H9 (cell line): ENCODE measurements around the gene SOBP. TPM values are rescaled to one million over a fixed set of nuclear protein-coding genes. Genes with fewer than 3 reads are reported as not detected.

ENCODE experiments used
- DNase-seq: peaks from one replicate; pipeline ENCODE4 v3.0.0-alpha.2; 2017
- H2AFZ ChIP-seq: one replicate; pipeline ENCODE4 v1.6.1; 2013; ENCODE audit warnings: mild to moderate bottlenecking, low read length, control low read depth, moderate library complexity
- H2AK5ac ChIP-seq: 2 replicates; pipeline ENCODE4 v1.6.1; 2013; ENCODE audit warnings: low read length, control low read depth, mixed read lengths; ENCODE audit not compliant: insufficient read length
- H2BK120ac ChIP-seq: one replicate; pipeline ENCODE4 v1.6.1; 2013; ENCODE audit warnings: low read depth, mild to moderate bottlenecking, low read length, control low read depth, inconsistent platforms; ENCODE audit not compliant: poor library complexity, severe bottlenecking
- H2BK12ac ChIP-seq: 2 replicates; pipeline ENCODE4 v1.6.1; 2013; ENCODE audit warnings: low read length, control low read depth, mixed read lengths, low read depth; ENCODE audit not compliant: insufficient read length
- H2BK15ac ChIP-seq: 2 replicates; pipeline ENCODE4 v1.6.1; 2013; ENCODE audit warnings: low read depth, low read length, control low read depth
- H2BK20ac ChIP-seq: one replicate; pipeline ENCODE4 v1.6.1; 2013; ENCODE audit warnings: low read depth, mild to moderate bottlenecking, low read length, control low read depth, inconsistent platforms; ENCODE audit not compliant: poor library complexity, severe bottlenecking
- H2BK5ac ChIP-seq: 2 replicates; pipeline ENCODE4 v1.6.1; 2013; ENCODE audit warnings: low read length, control low read depth, mixed read lengths; ENCODE audit not compliant: insufficient read length
- H3K14ac ChIP-seq: 2 replicates; pipeline ENCODE4 v1.6.1; 2013; ENCODE audit warnings: low read length, control low read depth; ENCODE audit not compliant: insufficient read depth
- H3K18ac ChIP-seq: 2 replicates; pipeline ENCODE4 v1.6.1; 2013; ENCODE audit warnings: low read depth, mild to moderate bottlenecking, mixed read lengths, low read length, control low read depth; ENCODE audit not compliant: insufficient read length
- H3K23ac ChIP-seq: 2 replicates; pipeline ENCODE4 v1.6.1; 2013; ENCODE audit warnings: low read length, control low read depth, mixed read lengths, low read depth; ENCODE audit not compliant: insufficient read length
- H3K23me2 ChIP-seq: 2 replicates; pipeline ENCODE4 v1.6.1; 2013; ENCODE audit warnings: low read depth, mild to moderate bottlenecking, mixed read lengths, low read length, control low read depth; ENCODE audit not compliant: insufficient read length, poor library complexity, severe bottlenecking
- H3K27ac ChIP-seq: 2 replicates; pipeline ENCODE4 v1.5.1; 2013; ENCODE audit warnings: low read length, control low read depth, mixed read lengths, low read depth; ENCODE audit not compliant: insufficient read length
- H3K27me3 ChIP-seq: 2 replicates; pipeline ENCODE4 v1.6.1; 2013; ENCODE audit warnings: low read length, control low read depth, inconsistent platforms; ENCODE audit not compliant: insufficient read depth
- H3K4ac ChIP-seq: 2 replicates; pipeline ENCODE4 v1.6.1; 2013; ENCODE audit warnings: low read depth, mild to moderate bottlenecking, control low read depth, inconsistent platforms, low read length, moderate library complexity
- H3K4me1 ChIP-seq: 2 replicates; pipeline ENCODE4 v1.6.1; 2013; ENCODE audit warnings: low read length, control low read depth, inconsistent platforms; ENCODE audit not compliant: insufficient read depth
- H3K4me2 ChIP-seq: 2 replicates; pipeline ENCODE4 v1.6.1; 2013; ENCODE audit warnings: low read length, control low read depth, mixed read lengths; ENCODE audit not compliant: insufficient read length, insufficient read depth
- H3K56ac ChIP-seq: 2 replicates; pipeline ENCODE4 v1.6.1; 2013; ENCODE audit warnings: low read depth, mild to moderate bottlenecking, mixed read lengths, low read length, control low read depth; ENCODE audit not compliant: insufficient read length
- H3K79me1 ChIP-seq: 2 replicates; pipeline ENCODE4 v1.6.1; 2013; ENCODE audit warnings: low read depth, mild to moderate bottlenecking, moderate library complexity, low read length, control low read depth, inconsistent platforms; ENCODE audit not compliant: insufficient read depth, poor library complexity, severe bottlenecking
- H3K79me2 ChIP-seq: 2 replicates; pipeline ENCODE4 v1.6.1; 2013; ENCODE audit warnings: low read length, control low read depth, inconsistent platforms; ENCODE audit not compliant: insufficient read depth
- H3K9ac ChIP-seq: 2 replicates; pipeline ENCODE4 v1.6.1; 2013; ENCODE audit warnings: low read length, control low read depth, mixed read lengths; ENCODE audit not compliant: insufficient read length; ENCODE audit errors: extremely low read depth
- H3K9me3 ChIP-seq: one replicate; pipeline ENCODE4 v1.6.1; 2013; ENCODE audit warnings: low read depth, low read length, inconsistent platforms; ENCODE audit not compliant: control insufficient read depth
- H3T11ph ChIP-seq: one replicate; pipeline ENCODE4 v1.6.1; 2013; ENCODE audit warnings: mild to moderate bottlenecking, low read length, control low read depth, inconsistent platforms
- H4K20me1 ChIP-seq: one replicate; pipeline ENCODE4 v1.6.1; 2013; ENCODE audit not compliant: control insufficient read depth, insufficient read length, insufficient read depth
- H4K5ac ChIP-seq: 2 replicates; pipeline ENCODE4 v1.6.1; 2013; ENCODE audit warnings: low read depth, mild to moderate bottlenecking, mixed read lengths, low read length, control low read depth; ENCODE audit not compliant: insufficient read length
- H4K8ac ChIP-seq: replicated peaks from 2 replicates; pipeline ENCODE4 v1.6.1; 2013; ENCODE audit warnings: low read length, control low read depth, mixed read lengths, low read depth; ENCODE audit not compliant: insufficient read length
- H4K91ac ChIP-seq: 2 replicates; pipeline ENCODE4 v1.6.1; 2013; ENCODE audit warnings: low read depth, mild to moderate bottlenecking, moderate library complexity, mixed read lengths, low read length, control low read depth; ENCODE audit not compliant: insufficient read length
- H3K27ac Mint-ChIP-seq, 3 experiments: 2 replicates in 2 of 3; 3 replicates in 1 of 3; pipeline ENCODE4 v1.8.0; 2020 to 2021; ENCODE audit warnings: mixed read lengths in 3 of 3, mild to moderate bottlenecking in 1 of 3, moderate library complexity in 1 of 3
- H3K27me3 Mint-ChIP-seq: 2 replicates; pipeline ENCODE4 v1.8.0; 2021; ENCODE audit warnings: low read depth, mild to moderate bottlenecking, moderate library complexity, mixed read lengths
- H3K36me3 Mint-ChIP-seq, 3 experiments: 2 replicates in 2 of 3; 3 replicates in 1 of 3; pipeline ENCODE4 v1.8.0; 2020 to 2021; ENCODE audit warnings: low read depth in 3 of 3, mixed read lengths in 3 of 3; ENCODE audit not compliant: insufficient read depth in 1 of 3
- H3K4me1 Mint-ChIP-seq, 2 experiments: 2 replicates each; pipeline ENCODE4 v1.8.0; 2020; ENCODE audit warnings: mixed read lengths in 2 of 2
- H3K4me3 Mint-ChIP-seq, 2 experiments: 2 replicates in 1 of 2; 3 replicates in 1 of 2; pipeline ENCODE4 v1.8.0; 2020 to 2021; ENCODE audit warnings: mild to moderate bottlenecking in 2 of 2, mixed read lengths in 2 of 2, moderate library complexity in 1 of 2
- H3K9me3 Mint-ChIP-seq, 2 experiments: 2 replicates in 1 of 2; 3 replicates in 1 of 2; pipeline ENCODE4 v1.8.0; 2020; ENCODE audit warnings: mild to moderate bottlenecking in 2 of 2, mixed read lengths in 2 of 2, moderate library complexity in 1 of 2
- CTCF ChIP-seq: fragments of 200-600 bp; sonication (generic); conservative IDR thresholded peaks from 3 replicates; pipeline ENCODE4 v1.8.0; 2021; ENCODE audit warnings: antibody characterized with exemption, mild to moderate bottlenecking
- WGBS: extraction: QIAGEN DNeasy Blood & Tissue Kit; methylation state at CpG from one replicate; pipeline ENCODE4 v1.1.7; 2013; ENCODE audit warnings: missing lambda C conversion rate, low lambda C conversion rate, mixed read lengths; ENCODE audit not compliant: insufficient read length; ENCODE audit errors: extremely low coverage; 5-methylcytosine and 5-hydroxymethylcytosine counted together
- total RNA-seq: library from RNA; stranded (reverse); gene quantifications from 2 replicates; pipeline ENCODE4 v1.2.1, GENCODE V29; 2021

Gene SOBP
- total RNA-seq, 1 experiment from 2014 or later: 4.3 TPM

- H3K4me1 ChIP-seq: 0 out of 2 replicates have a peak, but pooled peaks cover 2% of the 10 kb centered on the region
- H3K27ac Mint-ChIP-seq: no peak overlapping the region; a peak in 1 of 7 replicates
These were observed 165.9 kb downstream of the SOBP start for GRCh38 chr6:107655864-107656263.

More at GRCh38 chr6:107655864-107656263, 165.9 kb downstream of the SOBP start:
- Histone ChIP-seq H3T11ph (no peak overlapping the region), H3K27ac (no peak overlapping the region), H4K8ac (no peak overlapping the region), H3K18ac (no peak overlapping the region), H2BK15ac (no peak overlapping the region), H3K27me3 (no peaks in the 10 kb centered on the region), H2BK120ac (no peak overlapping the region), H4K5ac (no peak overlapping the region), H3K9me3 (no peaks in the 10 kb centered on the region), H2BK20ac (no peak overlapping the region), H4K20me1 (no peaks in the 10 kb centered on the region), H3K79me2 (no peaks in the 10 kb centered on the region), H3K9ac (no peak overlapping the region), H2BK5ac (no peak overlapping the region), H3K14ac (no peak overlapping the region), H2AK5ac (no peak overlapping the region), H4K91ac (no peak overlapping the region), H3K23ac (no peak overlapping the region), H3K23me2 (no peaks in the 10 kb centered on the region), H2AFZ (no peak overlapping the region), H3K56ac (no peak overlapping the region), H3K4me2 (no peak overlapping the region), H3K4ac (no peak overlapping the region), H2BK12ac (no peak overlapping the region), H3K79me1 (no peaks in the 10 kb centered on the region)
- H3K4me1 Mint-ChIP-seq: peaks cover 33 to 34% of the 10 kb centered on the region in 2 experiments
- H3K36me3 Mint-ChIP-seq: no peaks in the 10 kb centered on the region
- H3K9me3 Mint-ChIP-seq: peaks cover 0 to 9% of the 10 kb centered on the region in 2 experiments; a peak in 1 of 5 replicates
- WGBS: no CpG with 5 or more reads among the region's 2 CpGs
- DNase-seq: no peak
- no peak overlapping the region for H3K4me3 Mint-ChIP-seq
- no peak for TF ChIP-seq CTCF
- no peaks in the 10 kb centered on the region for H3K27me3 Mint-ChIP-seq
